Adipose tissue (tissue), 3 donors: ENCODE data around the gene FKBP15. TPM values are rescaled to one million over a fixed set of nuclear protein-coding genes. Genes with fewer than 3 reads are reported as not detected.
"Not testable (repeated sequence)": the region's sequence is repeated elsewhere in the genome, so short reads cannot be mapped to it uniquely, and the experiment has no call there.

Source experiments
- H3K27ac ChIP-seq: one replicate; pipeline ENCODE4 v1.5.1; 2013; ENCODE audit warnings: low read depth, low read length
- WGBS, 3 donors: extraction: QIAGEN DNeasy Blood & Tissue Kit; methylation state at CpG; one replicate each; pipeline ENCODE4 v1.1.7; 2013; 5-methylcytosine and 5-hydroxymethylcytosine counted together
- polyA plus RNA-seq, 3 donors: library from polyadenylated mRNA; stranded (reverse); fragments of 200-250 nt; gene quantifications; one replicate each; pipeline ENCODE4 v1.2.3, GENCODE V29; 2013
- donor health status: healthy with polysubstance abuse.
- donor health status: Bipolar disorder and iron deficiency.
- donor health status: healthy.

FKBP15 gene, protein sequence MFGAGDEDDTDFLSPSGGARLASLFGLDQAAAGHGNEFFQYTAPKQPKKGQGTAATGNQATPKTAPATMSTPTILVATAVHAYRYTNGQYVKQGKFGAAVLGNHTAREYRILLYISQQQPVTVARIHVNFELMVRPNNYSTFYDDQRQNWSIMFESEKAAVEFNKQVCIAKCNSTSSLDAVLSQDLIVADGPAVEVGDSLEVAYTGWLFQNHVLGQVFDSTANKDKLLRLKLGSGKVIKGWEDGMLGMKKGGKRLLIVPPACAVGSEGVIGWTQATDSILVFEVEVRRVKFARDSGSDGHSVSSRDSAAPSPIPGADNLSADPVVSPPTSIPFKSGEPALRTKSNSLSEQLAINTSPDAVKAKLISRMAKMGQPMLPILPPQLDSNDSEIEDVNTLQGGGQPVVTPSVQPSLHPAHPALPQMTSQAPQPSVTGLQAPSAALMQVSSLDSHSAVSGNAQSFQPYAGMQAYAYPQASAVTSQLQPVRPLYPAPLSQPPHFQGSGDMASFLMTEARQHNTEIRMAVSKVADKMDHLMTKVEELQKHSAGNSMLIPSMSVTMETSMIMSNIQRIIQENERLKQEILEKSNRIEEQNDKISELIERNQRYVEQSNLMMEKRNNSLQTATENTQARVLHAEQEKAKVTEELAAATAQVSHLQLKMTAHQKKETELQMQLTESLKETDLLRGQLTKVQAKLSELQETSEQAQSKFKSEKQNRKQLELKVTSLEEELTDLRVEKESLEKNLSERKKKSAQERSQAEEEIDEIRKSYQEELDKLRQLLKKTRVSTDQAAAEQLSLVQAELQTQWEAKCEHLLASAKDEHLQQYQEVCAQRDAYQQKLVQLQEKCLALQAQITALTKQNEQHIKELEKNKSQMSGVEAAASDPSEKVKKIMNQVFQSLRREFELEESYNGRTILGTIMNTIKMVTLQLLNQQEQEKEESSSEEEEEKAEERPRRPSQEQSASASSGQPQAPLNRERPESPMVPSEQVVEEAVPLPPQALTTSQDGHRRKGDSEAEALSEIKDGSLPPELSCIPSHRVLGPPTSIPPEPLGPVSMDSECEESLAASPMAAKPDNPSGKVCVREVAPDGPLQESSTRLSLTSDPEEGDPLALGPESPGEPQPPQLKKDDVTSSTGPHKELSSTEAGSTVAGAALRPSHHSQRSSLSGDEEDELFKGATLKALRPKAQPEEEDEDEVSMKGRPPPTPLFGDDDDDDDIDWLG
- 10 to 100 TPM in 2 of 3 donors, 1 to 10 TPM in 1; 7.9 to 13.9 (median 12.9) TPM for polyA plus RNA-seq

DNA sequence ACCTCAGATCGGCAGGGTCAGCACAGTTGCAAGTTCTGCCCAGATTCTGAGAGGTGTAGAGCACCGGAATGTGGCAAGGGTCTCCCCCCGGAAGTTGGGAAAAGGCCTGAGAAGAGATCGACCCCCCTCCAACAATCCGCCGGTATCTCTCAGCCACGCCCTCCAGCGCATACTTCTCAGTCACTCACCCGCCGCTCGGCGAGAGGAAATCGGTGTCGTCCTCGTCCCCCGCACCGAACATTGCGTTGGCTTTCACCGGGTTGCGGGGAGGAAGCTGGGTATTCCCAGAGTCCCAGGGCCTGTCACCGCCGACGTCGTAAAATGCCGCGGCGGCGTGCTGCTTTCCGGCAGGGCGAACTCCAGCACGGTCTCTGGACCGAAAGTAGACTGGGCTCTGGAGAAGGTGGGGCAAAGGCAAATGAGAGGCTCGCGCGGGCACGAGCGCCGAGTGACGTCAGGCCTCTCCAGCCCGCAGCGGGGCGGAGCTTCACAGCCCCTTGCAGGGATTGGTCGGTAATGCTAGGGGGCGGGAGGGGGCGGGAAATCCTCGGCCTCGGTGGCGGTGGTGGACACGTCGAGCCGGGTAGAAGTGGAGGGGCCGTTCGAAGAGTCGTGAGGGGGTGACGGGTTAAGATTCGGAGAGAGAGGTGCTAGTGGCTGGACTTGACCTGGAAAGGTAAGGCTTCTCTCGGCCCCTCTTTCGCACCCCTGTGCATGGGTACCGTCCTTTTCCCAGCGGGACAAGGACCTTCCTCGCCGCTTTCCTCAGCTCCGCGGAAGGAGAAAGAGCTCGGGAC lies at the start of gene FKBP15, which contains the start of gene SLC31A1:
TSS of gene FKBP15 (minus strand) at position 275 of the 797 bp plus-strand sequence. CDS start at position 241, 34 bp downstream.
TSS of gene SLC31A1 (plus strand) at position 542 of the 797 bp plus-strand sequence. CDS start 34,605 bp downstream, outside the sequence.
- WGBS, 3 donors = 0% methylated on average over 59 to 65 of the region's 65 CpGs
- H3K27ac ChIP-seq = peak within 1 kb of the TSS; percentile 78

DNA sequence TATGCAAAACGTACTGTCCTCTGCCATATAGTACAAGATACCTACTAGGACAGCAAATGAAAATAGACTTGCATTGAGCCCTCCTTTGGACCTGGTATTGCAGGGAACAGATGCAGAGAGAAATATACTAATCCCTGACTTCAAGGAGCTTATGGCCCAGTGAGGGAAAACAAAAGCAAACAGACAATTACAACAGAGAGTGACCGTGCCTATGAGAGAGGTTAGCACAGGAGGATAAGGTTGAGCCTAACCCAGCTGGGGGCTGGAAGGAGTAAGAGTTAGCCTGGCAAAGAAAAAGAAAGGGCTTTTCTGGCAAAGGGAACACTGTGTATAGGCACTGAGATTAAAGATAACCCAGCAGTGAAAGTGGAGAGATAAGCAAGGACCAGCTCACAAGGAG lies 48.8 kb upstream of the FKBP15 start:
- WGBS, 3 donors = 87 to 93% (median 87%) methylated on average over 2 of the region's 2 CpGs
- H3K27ac ChIP-seq = no peak overlapping the region

DNA sequence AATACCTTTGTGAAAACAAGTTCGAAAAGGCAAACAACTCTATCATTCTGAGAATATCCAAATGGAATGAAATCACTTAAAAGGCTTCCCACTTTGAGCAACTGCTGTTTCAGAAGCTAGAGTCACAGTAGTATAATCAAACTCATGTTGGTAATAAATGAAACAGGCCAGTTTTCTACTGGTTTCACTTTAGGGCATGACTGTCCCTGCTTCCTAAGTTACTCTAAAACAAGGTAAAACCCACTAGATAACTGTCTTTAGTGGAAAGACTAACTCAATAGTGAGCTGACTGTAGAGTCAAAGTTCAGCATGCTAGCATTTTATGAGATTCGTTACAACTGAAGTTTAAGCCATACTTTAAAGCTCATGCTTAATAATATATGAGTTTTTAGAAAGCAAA lies 48.3 kb upstream of the FKBP15 start:
- WGBS, 3 donors = 89 to 93% (median 92%) methylated on average over 2 of the region's 2 CpGs
- no peak overlapping the region for H3K27ac ChIP-seq

DNA sequence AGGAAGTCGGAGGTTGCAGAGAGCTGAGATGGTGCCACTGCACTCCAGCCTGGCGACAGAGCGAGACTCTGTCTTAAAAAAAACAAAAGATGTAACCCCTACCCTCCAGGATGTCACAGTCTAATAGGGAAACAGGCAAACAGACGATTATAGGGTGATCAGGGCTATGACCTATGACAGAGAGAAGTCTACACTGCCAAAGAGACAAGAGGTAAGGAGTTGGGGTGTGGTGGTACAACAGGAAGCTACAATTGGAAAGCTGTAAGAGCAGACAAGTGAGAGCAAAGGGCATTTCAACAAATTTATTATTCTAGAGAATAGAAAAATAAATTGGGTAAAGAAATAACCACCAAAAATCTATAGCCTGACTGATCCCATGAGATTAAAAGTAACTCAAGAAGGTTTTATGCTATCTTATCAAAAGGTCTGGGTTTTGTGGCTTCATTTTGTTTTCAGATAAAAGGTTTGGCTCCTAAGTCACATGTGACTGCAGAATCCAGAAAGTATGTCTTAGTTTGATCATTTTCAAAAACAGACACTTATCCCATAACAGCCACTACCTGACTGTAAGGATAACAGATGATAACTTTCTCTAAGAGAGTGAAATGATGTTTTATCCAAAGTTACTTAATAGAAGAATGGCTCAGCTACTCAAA lies 47.0 kb upstream of the FKBP15 start:
- H3K27ac ChIP-seq = no peak overlapping the region
- 86 to 91% (median 87%) methylated on average over 4 of the region's 4 CpGs for WGBS, 3 donors

DNA sequence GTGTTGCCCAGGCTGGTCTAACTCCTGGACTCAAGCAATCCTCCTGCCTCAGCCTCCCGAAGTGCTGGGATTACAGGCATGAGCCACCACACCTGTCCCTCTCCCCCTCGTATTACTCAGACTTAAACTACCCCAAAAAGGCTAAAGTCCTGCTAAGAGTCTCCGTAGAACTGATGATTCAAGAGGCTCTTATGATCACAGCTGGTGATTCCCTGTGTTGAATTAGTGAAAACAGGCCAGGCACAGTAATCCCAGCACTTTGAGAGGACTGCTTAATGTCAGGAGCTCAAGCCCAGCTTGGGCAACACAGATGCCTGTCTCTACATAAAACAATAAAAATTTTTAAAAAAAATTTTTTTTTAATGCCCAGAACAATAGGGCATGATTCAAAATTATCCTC lies 45.1 kb upstream of the FKBP15 start:
- WGBS, 3 donors = 91 to 93% (median 92%) methylated on average over 3 of the region's 3 CpGs
- H3K27ac ChIP-seq = no peak overlapping the region

DNA sequence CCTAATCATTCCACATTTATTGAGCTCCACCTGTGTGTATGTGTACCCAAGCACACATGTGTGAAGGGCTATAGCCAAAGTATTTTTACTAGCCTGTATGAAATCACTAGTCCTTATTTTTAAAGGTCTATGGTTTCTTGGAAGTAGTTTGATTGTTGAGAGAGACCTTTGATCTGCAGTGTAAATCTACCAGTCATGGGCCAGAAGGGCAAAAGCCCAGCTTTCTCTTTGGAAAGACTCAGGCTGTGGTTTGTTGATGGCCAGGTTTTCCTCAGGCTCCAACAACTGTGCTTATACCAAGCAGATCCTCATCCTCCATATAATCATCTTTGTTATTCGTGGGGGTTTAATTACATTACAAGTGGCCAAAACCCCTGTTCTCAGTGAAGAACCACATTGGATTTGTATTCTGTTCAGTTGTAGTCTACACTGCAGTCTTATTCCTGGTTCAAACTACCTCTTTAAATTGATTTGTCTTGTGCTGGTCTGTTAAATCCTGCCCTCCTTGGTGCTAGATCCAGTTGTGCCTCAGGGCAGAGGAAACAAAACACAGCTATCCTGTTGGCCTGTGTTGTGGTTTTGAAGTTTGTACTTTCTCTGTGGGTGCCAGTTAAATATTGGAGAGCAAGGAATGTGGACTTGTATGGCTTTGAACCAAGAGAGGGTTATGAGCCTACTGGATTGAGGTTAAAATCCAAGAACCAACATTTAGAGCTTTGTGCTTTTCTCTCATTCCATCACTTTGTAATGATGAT lies 41.0 kb upstream of the FKBP15 start:
- no peak overlapping the region for H3K27ac ChIP-seq
- WGBS, 3 donors = 93 to 100% (median 94%) methylated on average over 1 of the region's 1 CpG

DNA sequence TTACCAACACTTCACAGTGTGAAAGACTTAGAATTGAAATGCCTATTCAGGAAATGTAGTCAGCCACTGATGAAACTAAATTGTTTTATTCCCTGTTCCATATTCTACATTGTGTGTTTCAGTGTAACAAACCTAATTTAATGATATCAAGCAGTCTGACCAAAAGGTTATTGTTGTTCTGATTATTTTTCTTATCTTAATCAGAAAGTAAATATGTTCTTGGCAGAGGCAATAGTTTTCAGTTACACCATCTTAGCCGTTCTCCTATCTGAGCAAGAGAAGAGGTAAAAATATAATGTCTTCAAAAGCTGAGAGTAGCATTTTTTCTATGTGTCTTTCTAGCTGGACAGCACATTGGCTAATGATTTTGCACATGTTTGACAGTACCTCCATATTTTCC lies 37.2 kb upstream of the FKBP15 start:
- WGBS, 3 donors = 24 to 86% (median 86%) methylated on average over 1 of the region's 1 CpG
- H3K27ac ChIP-seq = no peak overlapping the region

DNA sequence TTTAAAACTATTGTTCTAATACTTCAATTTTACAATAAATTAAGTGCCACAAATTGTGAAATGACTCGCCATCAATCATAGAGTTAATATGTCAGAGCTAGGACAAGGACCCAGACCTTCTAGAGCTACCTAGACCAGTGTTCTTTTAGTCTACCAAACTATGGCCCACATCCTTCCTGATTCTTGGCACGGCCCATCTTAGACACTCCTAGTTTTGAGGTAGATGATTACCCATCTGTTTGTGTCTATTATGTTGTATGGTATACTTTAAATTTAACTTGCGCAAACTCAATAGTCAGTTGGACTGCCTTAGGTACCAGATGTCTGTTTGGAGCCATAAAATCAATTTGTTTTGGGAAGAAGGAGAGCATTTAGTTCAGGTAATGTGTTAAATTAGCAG lies 36.8 kb upstream of the FKBP15 start:
- 90 to 95% (median 91%) methylated on average over 3 of the region's 3 CpGs for WGBS, 3 donors
- H3K27ac ChIP-seq = no peak overlapping the region

DNA sequence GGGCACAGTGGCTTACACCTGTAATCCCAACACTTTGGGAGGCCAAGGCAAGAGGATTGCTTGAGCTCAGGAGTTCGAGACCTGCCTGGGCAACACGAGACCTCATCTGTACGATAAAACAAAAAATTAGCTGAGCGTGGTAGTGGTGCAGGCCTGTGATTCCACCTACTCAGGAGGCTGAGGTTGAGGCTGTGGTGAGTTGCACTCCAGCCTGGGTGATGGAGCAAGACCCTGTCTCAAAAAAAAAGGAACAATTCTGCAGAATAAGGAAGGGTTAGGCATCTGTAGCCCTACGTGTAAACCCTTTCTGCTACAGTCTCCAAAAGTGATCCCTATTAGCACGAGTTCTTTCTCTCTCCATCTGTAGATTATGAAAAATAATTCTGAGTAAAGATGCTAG lies 34.4 kb upstream of the FKBP15 start:
- 70 to 97% (median 76%) methylated on average over 6 of the region's 6 CpGs for WGBS, 3 donors
- no peak overlapping the region for H3K27ac ChIP-seq

DNA sequence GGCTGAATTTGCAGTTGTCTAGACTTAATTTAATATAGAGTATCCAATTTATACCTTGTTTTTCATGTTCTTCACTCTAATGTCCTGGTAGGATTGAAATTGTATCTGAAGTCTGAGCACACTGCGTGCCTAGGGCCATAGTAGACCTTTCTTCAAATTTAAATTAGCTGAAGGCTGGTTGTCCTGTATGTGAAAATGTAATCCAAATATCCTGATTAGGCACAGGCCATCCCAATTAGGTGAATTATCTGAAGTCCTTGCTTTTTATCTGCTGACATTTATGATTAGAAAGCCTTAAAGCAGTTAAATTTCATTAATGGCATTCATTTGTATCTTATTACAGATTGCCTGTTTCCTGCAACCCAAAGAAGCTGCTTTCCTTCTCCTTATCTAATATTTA lies 33.9 kb upstream of the FKBP15 start:
- no peak overlapping the region for H3K27ac ChIP-seq
- WGBS, 3 donors = 97 to 100% (median 98%) methylated on average over 1 of the region's 1 CpG

DNA sequence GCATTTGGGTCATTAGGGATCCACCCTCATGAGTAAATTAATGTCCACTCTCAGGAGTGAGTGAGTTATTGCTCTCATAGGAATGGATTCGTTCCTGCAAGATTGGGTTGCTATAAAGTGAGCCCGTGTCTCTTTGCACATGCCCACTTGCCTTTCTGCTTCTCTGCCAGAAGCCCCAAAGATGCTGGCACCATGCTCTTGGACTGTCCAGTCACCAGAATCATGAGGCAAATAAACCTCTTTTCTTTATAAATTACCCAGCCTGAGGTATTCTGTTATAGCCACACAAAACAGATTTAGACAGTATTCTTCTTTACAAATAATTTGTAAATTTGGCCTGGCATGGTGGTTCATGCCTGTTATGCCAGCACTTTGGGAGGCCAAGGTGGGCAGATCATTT lies 29.7 kb upstream of the FKBP15 start:
- no peak overlapping the region for H3K27ac ChIP-seq
- WGBS, 3 donors = 74 to 94% (median 85%) methylated on average over 2 of the region's 2 CpGs

DNA sequence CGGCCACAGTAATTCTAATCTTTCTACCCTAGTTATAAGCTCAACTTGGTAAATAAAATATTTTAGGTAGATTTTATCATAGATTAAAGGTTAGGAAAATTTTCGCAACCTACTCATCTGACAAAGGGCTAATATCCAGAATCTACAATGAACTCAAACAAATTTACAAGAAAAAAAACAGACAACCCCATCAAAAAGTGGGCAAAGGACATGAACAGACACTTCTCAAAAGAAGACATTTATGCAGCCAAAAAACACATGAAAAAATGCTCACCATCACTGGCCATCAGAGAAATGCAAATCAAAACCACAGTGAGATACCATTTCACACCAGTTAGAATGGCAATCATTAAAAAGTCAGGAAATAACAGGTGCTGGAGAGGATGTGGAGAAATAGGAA lies 28.6 kb upstream of the FKBP15 start:
- 94 to 98% (median 98%) methylated on average over 2 of the region's 2 CpGs for WGBS, 3 donors

DNA sequence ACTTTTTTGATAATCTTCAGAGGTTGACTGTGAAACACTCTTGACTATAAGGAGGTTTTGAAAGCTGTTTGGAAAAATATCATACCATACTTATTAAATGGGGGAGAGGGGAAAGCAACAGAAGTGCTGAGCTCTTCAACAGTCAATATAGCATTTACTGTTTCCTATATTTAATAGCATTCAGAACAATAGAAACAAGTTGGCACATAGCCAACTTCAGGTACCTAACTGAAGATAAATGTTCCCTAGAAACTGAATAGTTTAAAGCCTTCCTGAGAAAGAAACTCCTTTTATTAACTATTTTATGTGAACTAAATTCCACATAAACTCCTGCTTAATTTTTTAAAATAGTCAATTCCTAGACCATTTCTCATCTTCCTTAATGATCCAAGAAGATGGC lies 26.6 kb upstream of the FKBP15 start:
- H3K27ac ChIP-seq = no peak overlapping the region

More for the DNA sequence above, 28.6 kb upstream of the FKBP15 start:
- not testable (repeated sequence) for H3K27ac ChIP-seq

DNA sequence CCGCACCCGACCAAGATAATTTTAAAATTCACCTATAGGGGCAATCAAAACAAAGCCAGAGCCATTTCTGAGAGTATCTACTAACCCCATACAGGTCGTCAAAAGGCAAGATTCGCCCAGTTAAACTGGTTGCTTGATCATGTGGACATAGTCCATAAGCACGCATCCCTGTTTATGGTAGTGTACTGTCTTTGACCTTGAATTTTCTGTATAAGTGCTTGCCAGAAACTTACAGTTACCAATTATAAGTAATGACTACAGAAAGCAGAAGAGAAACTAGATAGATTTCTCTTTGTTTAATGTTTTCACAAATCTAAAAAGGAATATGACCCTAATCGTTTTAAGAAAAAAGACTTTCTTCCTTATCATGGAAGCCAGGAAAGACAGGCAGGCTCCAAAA lies 25.9 kb upstream of the FKBP15 start:
- WGBS, 3 donors = 86 to 90% (median 89%) methylated on average over 6 of the region's 6 CpGs
- no peak overlapping the region for H3K27ac ChIP-seq

DNA sequence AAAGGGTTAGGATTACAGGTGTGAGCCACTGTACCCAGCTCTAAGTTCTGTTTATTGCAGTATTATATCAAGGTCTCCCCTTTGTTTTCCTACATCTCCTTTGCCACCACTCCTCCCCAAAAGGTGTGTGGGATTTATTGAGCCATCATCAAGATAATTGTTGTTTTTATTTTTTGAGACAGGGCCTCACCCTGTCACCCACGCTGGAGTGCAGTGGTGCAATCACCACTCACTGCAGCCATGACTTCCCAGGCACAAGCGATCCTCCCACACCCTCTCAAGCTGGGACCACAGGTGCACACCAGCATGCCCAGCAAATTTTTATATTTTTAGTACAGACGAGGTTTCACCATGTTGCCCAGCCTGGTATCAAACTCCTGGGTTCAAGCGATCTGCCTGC lies 24.8 kb upstream of the FKBP15 start:
- 84 to 90% (median 86%) methylated on average over 4 of the region's 4 CpGs for WGBS, 3 donors
- no peak overlapping the region for H3K27ac ChIP-seq

DNA sequence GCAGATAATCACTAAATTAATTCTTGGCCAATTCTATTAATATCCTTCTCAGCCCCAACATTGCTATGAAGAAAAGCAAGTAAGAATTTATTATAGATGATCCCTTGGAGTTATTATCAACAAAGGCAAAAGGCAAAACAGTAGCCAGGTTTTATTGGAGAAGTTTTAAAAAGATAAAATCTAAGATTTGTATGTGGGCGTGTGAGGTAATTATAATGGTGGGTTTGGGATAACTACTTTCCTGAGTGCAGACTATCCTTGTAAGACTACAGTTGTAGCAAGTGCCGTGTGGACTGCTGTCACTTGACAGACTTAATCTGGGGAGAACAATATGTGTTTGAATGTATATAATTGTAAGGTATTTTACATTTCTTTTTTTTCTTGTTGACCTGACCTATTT lies 23.5 kb upstream of the FKBP15 start:
- 88 to 90% (median 90%) methylated on average over 2 of the region's 2 CpGs for WGBS, 3 donors
- H3K27ac ChIP-seq = no peak overlapping the region

DNA sequence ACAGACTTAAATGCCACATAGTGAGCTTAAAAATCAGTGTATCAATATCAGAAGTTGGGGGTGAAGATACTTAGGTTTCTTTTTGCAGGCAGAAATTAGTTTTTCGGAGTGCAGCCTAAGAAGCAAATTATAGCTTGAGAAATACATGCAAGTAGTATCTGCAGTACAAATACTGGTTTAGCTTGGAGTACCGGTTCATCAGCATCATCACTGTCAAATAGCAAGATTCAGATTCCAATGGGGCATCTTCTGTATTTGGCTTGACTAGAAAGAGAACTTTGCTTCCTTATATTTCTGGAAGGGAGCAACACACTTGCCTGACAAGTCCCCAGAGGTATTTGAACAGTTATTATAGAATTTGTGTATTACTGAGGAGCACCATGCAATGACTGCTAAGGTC lies 20.1 kb upstream of the FKBP15 start:
- no peak overlapping the region for H3K27ac ChIP-seq
- 94 to 96% (median 96%) methylated on average over 2 of the region's 2 CpGs for WGBS, 3 donors
